Dedifferentiated amniotic fluid mesenchymal stem cell (primary cell): ENCODE results near the gene TSHZ2.

Experiments used
- DNase-seq: peaks from one replicate; pipeline ENCODE4 v3.0.0-alpha.2; 2016; ENCODE audit errors: extremely low spot score

The TSHZ2 gene

DNA sequence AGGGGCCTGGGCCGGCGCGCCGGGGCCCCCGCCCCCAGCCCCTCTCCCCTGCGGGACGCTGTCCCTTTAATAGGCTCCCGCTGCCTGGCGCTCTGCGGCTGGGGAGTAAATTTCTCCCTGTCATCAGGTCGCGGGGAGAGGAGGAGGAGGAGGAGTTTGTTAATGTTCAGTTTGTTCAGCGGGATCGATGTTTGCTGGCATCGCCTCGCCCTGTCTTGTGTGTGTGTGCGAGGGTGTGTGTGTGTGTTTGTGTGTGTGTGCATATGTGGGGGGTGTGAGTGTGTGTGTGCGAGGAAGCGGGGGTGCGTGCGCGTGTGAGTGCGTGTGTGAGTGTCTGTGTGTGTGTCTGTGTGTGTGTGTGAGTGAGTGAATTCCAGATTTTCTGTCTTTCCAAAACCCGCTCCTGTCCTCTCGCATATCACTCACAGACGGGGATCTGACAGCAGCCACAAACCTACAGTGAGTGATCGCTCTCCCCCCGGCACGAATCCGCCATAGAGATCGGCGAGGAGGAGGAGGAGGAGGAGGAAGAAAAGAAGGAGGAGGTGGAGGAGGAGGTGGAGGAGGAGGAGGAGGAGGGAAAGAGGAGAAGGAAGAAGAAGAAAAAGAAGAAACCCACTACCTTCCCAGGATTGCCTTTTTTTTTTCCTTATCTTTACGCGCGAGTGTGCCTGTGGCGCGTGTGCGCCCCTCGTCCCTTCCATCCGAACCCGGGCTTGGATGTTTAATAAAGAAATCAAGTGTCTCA, at the start of gene TSHZ2:
Gene TSHZ2, plus strand, starts transcription at position 169 of the 748 bp plus-strand sequence. CDS start 936 bp downstream, outside the sequence.
- no peak for DNase-seq

- no peak for DNase-seq
Observed at GRCh38 chr20:52922436-52922835, 49.7 kb upstream of the TSHZ2 start.

DNA sequence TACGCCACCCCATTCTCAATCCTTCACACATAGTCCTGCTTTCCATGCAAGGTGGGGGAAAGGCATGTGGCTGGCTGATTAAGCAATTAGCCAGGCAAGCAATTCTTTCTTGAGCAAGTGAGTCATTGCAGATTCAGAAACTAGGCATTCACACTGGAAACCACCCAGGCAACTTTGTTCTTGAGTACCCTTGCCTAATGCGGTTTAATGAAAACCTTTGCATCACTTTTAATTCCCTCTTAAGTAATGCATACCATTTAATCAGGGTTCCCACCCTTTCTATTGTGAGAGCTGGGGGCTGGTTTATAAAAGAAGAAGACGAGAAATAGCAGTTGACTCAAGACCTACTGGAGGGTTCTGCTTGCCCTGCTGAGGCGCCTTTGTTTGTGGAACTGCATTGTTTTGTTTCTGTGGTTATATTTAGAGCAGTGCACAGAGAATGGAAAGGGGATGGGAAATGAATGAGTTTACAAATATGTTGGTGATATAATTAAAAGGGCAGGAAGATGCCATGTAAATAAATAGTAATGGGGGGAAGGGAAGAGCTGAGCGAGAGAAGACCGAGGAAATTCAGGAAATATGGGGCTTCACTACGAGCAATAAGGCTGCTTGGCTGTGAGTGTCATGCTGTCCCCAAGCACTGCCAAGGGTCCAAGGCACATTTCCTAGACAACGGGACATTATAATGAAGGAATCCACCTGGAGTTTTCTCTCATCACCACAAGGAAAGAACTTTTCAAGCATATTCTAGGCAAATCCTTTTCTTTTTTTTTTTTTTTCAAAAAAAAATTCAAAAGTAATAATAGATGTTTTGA, 48.8 kb upstream of the TSHZ2 start:
- no peak for DNase-seq

DNA sequence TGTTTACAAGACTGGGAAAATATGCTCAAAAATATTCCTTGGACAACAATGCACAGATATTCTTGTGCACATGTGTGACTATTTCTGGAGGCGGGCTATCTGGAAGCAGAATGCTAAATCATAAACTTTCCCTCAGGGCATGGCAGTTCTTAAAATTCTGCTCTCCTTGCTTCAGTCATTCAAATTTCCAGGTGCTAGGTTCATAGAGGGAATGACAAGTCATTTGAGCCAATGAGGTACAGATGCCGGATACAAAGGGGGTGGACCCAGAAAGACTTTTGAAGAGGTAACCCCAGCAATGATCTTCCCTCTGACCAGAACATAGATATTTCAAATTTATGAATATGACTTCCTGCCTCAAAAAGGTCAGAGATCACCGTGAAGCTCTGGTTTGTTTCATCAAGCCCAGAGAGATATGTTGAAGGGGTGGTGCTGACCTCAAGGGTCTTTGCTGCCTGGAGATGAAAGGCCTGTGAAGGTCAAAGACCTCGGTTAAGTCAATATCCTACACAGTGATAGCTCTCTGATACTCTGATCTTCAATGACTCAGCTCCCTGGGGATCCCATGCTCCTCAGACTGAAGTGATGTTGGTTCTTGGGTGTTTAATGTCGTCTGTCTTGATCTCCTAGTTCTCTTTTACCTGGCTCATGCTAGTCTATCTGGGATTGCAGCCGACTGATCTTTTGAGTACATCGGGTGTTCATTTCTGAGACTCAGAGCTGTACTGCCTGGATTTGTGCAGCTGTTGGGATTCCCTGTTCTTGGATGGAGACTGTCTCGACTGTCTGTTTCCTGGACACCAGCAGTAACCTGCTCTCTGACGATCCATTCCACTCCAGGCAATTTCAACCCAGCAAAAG, 47.5 kb upstream of the TSHZ2 start:
- DNase-seq: no peak

DNA sequence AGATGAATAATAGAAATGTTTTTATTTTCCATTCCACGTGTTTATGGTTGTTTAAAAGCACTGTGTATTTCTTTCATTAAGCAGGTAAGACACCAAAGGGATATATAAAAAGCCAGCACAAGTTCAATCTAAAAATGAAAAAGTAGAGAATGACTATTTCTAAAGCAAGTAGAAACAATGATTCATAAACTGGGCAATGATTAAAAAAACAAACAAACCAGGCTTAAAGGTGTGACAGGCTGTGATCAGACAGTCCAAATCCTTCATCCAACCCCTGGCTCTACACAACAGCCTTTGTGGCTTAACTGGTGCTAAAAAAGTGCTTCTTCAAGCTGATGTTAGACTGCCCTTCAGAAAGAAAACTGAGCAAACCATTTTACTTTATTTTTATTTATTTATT, 45.7 kb upstream of the TSHZ2 start:
- DNase-seq: no peak

GRCh38 chr20:52933867-52934266, 38.3 kb upstream of the TSHZ2 start:
- no peak for DNase-seq

GRCh38 chr20:52936351-52937340, 35.5 kb upstream of the TSHZ2 start:
- DNase-seq: no peak

DNA sequence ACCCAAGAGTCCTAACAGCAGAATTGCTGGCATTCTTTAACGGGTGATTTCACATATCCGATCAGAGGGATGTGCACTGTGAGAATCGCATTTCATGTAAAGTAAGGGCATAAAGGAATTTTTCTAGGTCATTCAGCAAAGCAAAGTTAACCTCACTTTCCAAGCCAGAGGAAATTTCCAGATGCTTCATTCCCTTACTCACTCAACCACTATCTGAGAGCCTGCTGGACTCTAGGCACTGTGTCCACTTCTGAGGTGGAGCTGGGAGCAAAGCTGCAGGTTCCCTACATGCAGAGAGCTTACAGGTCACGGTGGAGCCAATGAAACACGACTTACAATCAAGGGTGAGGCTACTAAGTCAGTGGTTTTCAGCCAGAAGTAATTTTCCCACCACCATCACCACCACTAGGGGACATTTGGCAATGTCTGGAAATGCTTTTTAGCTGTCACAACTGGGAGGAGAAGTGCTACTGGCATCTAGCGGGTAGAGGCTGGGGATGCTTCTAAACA, 34.5 kb upstream of the TSHZ2 start:
- no peak for DNase-seq

DNA sequence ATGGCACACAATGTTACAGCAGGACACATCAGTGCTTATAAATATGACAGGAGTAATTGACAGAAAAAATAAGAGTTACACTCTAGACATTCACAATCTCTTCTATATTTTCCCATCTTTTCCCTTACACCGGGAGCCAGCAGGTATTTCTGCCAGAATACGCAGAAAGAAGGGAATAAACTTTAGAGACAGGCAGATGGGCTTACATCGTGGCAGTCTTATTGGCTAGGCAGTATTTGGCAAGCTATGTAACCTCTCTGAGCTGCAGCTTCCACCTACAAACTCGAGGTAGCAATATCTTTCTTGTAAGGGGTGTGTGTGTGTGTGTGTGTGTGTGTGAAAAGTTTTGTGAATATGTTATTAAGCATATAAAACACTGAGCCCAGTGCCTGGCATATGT, 33.0 kb upstream of the TSHZ2 start:
- no peak for DNase-seq

DNA sequence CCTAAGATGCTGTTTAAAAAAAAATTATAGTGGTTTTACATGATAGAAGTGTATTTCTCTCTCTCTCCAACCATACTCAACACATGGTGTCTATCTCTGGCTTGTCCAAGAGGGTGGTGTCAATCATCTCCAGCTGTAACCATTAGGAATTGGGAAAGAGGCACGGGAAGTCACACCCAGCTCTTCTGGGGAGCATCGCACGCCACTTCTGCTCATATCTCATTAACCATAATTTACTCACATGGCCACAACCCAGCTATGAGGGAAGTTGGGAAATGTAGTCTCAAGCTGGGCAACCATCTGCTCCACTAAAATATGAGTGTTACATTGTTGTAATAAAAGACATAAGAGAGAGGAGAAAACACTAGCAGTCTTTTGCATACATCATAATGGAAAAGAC, 30.4 kb upstream of the TSHZ2 start:
- DNase-seq: no peak

- DNase-seq: no peak
Observed at GRCh38 chr20:52943185-52943841, 28.8 kb upstream of the TSHZ2 start.

- no peak for DNase-seq
Observed at GRCh38 chr20:52945268-52945667, 26.9 kb upstream of the TSHZ2 start.

- no peak for DNase-seq
Observed at GRCh38 chr20:52945862-52946522, 26.2 kb upstream of the TSHZ2 start.

GRCh38 chr20:52948491-52948890, 23.7 kb upstream of the TSHZ2 start:
- DNase-seq: no peak

GRCh38 chr20:52953020-52953419, 19.1 kb upstream of the TSHZ2 start:
- no peak for DNase-seq

DNA sequence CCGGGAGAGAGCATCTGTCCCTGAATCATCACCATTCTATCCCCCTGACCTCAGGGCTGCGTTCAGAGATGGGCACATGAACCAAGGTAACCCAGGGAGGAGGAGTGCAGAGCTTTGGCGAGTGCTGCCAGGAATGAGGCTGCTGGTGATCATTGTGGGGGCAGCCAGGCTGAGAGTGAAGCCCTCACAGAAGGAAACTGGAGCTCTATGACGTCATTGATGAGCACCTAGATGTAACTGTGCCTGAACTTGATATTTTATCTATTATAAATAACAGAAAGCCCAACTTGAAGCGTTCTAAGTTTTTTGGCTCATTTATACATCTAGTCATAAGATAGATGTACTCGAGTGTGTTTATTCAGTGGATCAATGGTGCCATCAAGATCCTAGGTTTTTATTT, 17.3 kb upstream of the TSHZ2 start:
- DNase-seq: no peak

DNA sequence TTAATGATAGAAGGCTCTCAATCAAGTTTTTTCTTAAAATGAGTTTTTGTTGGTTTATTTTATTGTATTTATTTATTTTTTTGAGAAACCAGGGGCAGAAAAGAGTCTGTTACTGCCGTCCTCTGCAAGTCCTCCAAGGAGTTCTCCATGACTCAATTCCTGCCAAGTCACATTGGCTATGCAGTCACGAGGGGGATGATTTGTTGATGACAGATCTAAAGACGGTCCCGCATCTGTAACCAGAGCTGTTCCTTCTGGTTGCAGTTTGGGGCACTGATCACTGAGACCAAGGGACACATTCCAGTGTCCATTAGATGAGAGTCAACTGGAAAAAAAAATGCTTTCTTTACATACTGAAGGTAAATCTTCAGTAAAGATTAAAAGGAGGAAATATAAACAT, 13.9 kb upstream of the TSHZ2 start:
- no peak for DNase-seq

DNA sequence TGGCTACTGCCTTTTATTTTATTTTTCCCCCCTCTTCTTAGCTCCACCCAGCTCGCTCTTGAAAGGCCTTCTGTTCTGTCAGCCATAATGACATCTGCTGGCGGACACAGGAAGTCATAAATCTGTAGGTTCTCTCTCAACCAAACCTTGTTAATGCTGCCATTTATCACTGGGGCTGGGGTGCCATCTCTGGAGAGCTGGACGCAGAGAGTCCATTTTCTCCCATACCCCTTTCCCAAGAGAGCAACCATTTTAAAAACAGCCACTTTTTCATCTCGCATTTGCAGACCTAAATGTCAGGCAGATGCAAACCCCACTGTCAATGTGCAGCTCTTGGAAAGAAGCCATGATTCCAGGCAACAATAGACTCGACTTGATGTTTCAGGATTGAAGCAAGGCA, 13.0 kb upstream of the TSHZ2 start:
- no peak for DNase-seq

GRCh38 chr20:52962183-52962582, 10.0 kb upstream of the TSHZ2 start:
- DNase-seq: no peak

- no peak for DNase-seq
Observed at GRCh38 chr20:52963131-52963530, 9.0 kb upstream of the TSHZ2 start.
